ENCODE data around the gene NODAL.
A peak's percentile ranks its signal among the peaks of the same experiment; 100 is the strongest.

NODAL gene

GRCh38 chr10:70433581-70434280 lies 7.8 kb downstream of the NODAL start:
- DNase-seq (ENCODE audit: low read depth, low spot score) = no peak

GRCh38 chr10:70432561-70433263 lies 8.8 kb downstream of the NODAL start:
- no peak for DNase-seq (ENCODE audit: low read depth, low spot score)

DNA sequence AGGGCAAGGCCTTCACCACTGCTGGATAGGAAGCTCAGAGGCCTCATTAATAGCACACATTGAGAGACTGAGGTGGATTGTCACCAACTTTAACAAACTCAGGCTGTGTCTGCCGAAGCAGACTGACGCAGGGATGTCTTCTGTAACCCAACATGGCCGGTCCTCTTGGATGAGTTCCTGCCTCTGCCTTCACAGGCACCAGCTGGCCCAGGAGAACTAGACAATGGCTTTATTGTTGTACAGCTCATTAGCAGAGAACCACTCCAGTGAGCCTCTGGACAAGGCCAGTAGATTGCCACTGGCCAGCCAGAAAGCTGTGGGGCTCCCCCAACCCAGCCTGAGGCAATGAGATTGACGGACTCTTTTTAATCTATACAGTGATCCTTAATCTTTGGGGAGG lies 9.4 kb downstream of the NODAL start:
- DNase-seq (ENCODE audit: low read depth, low spot score) = peak; percentile 49

DNA sequence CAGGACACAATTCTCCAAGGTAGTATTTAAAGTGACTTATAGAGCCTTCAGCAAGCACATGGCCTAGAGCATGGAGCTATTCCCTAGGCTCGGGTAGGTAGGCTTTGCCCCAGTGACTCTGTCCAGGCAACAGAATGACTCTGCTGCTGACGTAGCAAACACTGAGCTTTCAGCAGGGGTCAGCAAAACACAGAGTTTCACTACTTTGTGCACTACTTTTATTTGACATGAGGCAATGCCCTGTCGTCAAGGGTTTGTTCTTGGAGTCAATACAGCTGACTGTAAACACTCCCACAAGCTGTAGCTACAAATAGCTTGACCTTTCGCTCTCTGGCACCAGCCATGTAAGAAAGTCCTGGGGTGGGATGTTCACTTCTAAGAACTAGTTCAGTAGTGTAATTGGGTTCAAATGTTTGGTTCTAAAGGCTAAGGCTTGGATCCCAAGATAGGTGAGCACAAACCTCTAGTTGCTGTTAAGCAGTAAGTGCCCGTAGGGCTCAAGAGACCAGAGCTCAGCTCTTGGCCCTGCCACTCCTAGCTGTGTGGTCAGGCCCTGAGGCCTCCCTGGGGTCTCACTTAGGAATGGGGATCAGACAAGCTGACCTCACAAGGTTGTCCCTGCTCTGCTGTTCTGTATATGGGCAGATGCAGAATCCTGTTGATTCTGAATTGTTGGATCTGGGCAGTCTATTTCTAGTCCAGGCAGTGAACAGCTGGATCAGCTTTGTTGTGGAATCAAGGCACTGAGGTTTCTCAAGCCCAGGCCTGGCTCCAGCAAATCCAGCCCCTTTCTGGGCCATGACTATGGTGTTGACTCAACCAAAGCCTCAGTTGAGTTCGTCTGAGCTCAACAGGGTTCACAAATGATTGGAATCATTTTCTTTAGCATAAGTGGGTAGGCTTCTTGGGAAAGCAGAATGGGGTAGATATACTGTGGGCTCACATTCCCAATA lies 10.7 kb downstream of the NODAL start:
- DNase-seq (ENCODE audit: low read depth, low spot score) = no peak

DNA sequence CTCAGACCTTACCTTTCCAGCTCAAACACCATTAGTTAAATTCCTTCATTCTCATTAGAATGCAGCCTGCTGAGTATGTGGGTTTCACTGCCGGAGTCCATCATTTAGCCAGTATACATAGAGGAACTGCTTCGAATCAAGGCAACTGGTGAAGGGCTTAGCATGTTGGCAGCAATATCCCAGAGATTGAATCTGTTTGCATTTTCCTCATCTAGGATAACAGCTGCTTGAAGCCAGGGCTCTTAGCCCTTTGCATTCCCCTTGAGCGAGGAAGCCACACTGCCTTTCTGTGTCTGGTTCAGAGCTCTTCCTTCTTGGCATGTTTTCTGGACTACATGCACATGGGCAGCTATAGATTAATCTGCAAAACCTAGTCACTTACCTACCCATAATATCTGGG lies 14.7 kb downstream of the NODAL start:
- no peak for DNase-seq (ENCODE audit: low read depth, low spot score)

DNA sequence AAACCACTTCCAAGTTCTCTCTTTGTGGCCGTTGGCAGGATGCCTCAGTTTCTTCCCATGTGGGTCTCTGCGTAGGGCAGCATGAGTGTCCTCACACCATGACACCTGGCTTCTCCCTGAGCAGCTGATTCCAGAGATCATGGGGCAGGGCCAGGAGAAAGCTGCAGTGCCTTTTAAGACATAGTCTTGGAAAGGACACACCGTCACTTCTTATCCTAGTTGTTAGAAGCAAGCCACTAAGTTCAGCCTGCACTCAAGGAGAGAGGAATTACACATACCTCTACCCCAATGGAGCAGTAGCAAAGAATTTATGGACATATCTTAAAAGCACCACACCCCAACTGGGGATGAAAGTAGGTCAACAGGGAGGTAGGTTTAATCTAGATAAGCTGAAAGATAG lies 16.4 kb downstream of the NODAL start:
- DNase-seq (ENCODE audit: low read depth, low spot score) = no peak

GRCh38 chr10:70424320-70424719 lies 17.2 kb downstream of the NODAL start:
- DNase-seq (ENCODE audit: low read depth, low spot score) = no peak

DNA sequence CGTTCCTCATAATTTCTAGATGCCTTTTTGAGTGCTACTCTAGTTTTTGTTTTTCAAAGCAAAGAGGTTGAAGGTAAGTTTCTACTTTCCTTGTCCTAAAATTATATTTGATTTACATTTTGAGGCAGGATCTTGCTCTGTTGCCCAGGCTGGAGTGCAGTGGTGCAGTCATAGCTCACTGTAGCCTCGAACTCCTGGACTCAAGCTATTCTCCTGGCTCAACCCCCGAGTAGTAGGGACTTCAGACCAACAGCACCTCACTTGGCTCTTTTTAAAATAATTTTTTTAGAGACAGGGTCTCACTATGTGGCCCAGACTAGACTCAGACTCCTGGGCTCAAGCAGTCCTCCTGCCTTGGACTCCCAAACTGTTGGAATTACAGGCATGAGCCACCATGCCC lies 22.8 kb downstream of the NODAL start:
- DNase-seq (ENCODE audit: low read depth, low spot score) = no peak

GRCh38 chr10:70418229-70418628 lies 23.3 kb downstream of the NODAL start:
- DNase-seq (ENCODE audit: low read depth, low spot score) = peak; percentile 56

- no peak for DNase-seq (ENCODE audit: low read depth, low spot score)
These were observed 23.9 kb downstream of the NODAL start for GRCh38 chr10:70417568-70417967.

- no peak for DNase-seq (ENCODE audit: low read depth, low spot score)
These were observed 29.1 kb downstream of the NODAL start for GRCh38 chr10:70412356-70412755.

DNA sequence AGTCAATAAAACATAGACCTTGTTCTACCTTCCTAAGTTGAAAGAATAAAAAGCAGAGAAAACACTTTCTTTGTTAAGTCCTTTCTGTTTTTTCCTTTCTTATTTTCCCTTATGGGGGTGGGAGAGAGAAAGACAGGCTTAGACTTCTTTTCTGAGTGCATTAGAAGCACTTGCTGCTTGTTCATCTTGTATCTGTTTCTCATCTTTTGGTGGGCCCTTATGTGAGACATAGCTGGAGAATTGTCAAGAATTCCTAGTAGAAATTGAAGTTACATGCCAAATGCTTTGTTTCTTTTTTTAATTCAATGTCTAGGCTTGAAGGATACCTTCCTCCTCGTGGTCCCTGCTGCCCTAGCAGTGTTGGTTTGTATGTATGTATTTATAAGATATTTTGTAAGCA lies 30.9 kb downstream of the NODAL start:
- DNase-seq (ENCODE audit: low read depth, low spot score) = no peak

DNA sequence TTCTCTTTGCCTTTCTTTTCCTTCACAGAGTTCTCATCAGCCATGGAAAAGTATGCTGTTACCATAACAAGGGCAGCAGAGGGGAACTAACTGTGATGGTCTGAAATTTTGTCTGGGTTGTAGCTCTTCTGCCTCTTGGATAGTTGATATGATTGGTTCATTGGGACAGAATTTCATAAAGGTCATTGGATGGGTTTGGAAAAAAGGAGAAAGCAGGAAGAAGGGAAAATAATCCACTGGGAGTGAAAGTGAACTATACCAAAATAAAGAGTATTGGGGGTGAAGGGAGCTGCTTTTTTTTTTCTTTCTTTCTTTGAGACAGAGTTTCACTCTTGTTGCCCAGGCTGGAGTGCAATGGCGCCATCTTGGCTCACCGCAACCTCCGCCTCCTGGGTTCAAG lies 31.7 kb downstream of the NODAL start:
- DNase-seq (ENCODE audit: low read depth, low spot score) = no peak

DNA sequence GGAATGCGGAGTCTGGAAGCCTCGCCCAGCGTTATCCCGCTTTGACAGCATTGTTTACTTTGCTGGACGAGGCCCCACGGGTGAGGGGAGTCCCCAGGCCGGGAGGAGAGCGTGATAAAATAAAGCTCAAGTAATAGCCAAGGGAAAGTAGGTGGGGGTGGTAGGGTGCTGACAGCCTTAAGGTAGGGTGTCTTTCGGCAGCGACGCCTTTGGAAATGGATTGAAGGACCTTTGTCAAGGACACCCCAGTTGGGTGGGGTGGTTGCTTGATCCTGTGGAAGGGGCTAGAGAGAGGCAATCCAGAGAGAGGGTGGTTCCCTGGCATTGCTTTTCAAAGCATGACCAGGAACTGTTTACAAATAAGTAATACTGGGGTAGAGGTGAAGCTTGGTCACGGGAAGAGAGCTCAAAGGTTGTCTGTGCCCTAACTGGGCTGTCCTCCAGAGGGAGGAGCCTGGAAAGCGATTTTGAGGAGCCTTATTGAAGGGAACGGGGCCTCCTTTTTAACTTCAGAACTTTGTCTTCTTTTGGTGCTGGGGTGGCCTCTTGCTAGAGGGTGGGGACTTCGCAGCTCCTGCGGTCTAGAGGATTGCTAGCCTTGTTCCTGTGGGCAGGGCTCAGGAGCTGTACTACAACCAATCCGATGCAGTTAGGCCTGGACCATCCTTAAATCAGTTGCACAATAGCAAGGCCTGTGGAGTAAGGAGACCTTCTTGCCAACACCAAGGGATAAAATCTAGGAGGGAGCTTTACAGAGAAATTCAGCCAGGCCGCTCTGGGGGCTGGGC lies 36.2 kb downstream of the NODAL start:
- DNase-seq (ENCODE audit: low read depth, low spot score) = peak; percentile 88

DNA sequence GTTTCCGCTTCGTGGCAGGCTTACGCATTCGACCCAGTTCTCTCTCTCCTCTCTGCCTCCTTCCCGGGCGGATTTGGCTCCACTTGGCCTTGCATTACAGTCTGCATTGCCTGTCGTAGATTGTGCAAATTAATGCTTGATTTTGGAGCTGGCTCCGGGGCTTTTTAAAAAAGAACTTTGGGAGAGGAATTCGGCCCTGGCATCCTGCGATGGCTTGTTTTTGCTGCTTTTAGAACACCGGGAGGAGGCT lies 36.8 kb downstream of the NODAL start:
- no peak for DNase-seq (ENCODE audit: low read depth, low spot score)

DNA sequence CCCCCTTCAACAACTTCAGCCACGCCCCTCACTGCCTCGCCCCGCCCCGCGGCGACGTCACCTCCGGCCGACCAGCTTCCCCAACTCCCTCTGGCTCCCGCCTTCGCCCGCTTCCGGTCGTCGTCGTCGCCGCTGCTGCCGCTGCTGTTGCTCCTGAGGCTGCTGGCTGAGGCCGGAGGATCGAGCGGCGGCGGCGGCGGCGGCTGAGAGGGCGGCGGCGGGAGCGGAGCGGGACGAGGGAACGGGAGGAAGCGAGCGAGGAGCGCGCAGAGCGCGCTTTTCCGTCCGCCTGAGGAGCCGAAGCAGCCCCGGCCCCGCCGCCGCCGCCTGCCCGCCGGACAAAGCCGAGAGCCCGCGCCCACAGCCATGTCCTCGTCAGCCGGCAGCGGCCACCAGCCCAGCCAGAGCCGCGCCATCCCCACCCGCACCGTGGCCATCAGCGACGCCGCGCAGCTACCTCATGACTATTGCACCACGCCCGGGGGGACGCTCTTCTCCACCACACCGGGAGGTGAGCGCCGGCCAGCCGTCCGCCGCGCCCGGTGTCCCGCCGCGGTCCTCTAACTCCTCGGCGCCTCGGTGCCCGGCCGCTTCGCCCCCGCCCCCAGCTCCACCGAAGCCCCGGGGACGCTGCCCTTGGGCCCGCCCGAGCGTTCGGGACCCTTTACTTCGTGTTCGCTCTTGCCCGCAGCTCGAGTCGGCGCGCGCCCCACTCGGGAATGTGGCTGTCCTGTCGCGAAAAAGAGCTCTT lies 37.3 kb downstream of the NODAL start, which contains the start of gene EIF4EBP2:
EIF4EBP2 (plus strand) TSS at position 110 of the 751 bp plus-strand sequence; CDS start at position 367, 257 bp downstream.
- DNase-seq (ENCODE audit: low read depth, low spot score) = peak; percentile 99

- DNase-seq (ENCODE audit: low read depth, low spot score) = no peak
These were observed 37.9 kb downstream of the NODAL start for GRCh38 chr10:70403483-70404035.

DNA sequence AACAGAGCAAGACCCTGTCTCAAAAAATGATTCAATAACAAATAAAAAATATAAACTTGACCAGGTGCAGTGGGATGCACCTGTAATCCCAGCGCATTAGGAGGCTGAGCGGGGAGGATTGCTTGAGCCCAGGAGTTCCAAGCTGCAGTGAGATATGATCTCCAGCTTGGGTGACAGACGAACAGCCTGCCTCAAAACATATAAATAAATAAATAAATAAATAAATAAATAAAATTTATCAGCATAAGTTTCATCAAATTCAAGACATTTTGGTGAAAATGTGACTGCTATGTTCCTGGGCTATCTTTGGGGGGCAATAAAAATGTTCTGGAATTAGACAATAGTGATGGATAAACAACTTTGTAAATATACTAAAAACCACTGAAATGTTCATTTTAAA lies 42.3 kb downstream of the NODAL start:
- no peak for DNase-seq (ENCODE audit: low read depth, low spot score)

GRCh38 chr10:70396140-70396539 lies 45.3 kb downstream of the NODAL start:
- no peak for DNase-seq (ENCODE audit: low read depth, low spot score)

- no peak for DNase-seq (ENCODE audit: low read depth, low spot score)
These were observed 49.8 kb downstream of the NODAL start for GRCh38 chr10:70391654-70392053.
